GM12872 (cell line): ENCODE results near the gene TMEM150C.

Experiments used
- CTCF ChIP-seq: IDR thresholded peaks from 3 replicates; pipeline ENCODE4 v1.5.1; 2011; ENCODE audit warnings: low read depth, mild to moderate bottlenecking, low read length, moderate library complexity; ENCODE audit not compliant: insufficient read depth

The TMEM150C gene

GRCh38 chr4:82463221-82463620 lies 98.6 kb downstream of the TMEM150C start:
- TF ChIP-seq CTCF = no peak

GRCh38 chr4:82462415-82462831 lies 99.4 kb downstream of the TMEM150C start:
- TF ChIP-seq CTCF = peak; percentile 85

- TF ChIP-seq CTCF = no peak
These were observed 100.1 kb downstream of the TMEM150C start for GRCh38 chr4:82461710-82462109.

GRCh38 chr4:82458729-82459128 lies 103.1 kb downstream of the TMEM150C start:
- no peak for TF ChIP-seq CTCF

GRCh38 chr4:82457266-82457665 lies 104.5 kb downstream of the TMEM150C start:
- no peak for TF ChIP-seq CTCF

GRCh38 chr4:82452026-82452425 lies 109.8 kb downstream of the TMEM150C start:
- no peak for TF ChIP-seq CTCF

- no peak for TF ChIP-seq CTCF
These were observed 110.6 kb downstream of the TMEM150C start for GRCh38 chr4:82450966-82451755.
